Immature natural killer cell (primary cell): ENCODE measurements around the gene BTBD10. TPM values are rescaled to one million over a fixed set of nuclear protein-coding genes. Genes with fewer than 3 reads are reported as not detected.
"Not testable (repeated sequence)": the region's sequence is repeated elsewhere in the genome, so short reads cannot be mapped to it uniquely, and the experiment has no call there.

ENCODE experiments used
- DNase-seq, 3 donors: peaks; one replicate each; pipeline ENCODE4 v3.0.0; 2022; ENCODE audit warnings: mixed read lengths in 1 of 3
- H3K27ac Mint-ChIP-seq, 6 donors: one replicate each; pipeline ENCODE4 v1.8.0; 2020; ENCODE audit warnings: mixed read lengths in 6 of 6, mild to moderate bottlenecking in 5 of 6, inconsistent platforms in 4 of 6, moderate library complexity in 3 of 6
- H3K27me3 Mint-ChIP-seq, 3 donors: one replicate each; pipeline ENCODE4 v1.8.0; 2020 to 2021; ENCODE audit warnings: low read depth in 3 of 3, mild to moderate bottlenecking in 3 of 3, mixed read lengths in 3 of 3, moderate library complexity in 3 of 3, inconsistent platforms in 1 of 3
- H3K36me3 Mint-ChIP-seq, 3 donors: one replicate each; pipeline ENCODE4 v1.8.0; 2020; ENCODE audit warnings: mixed read lengths in 3 of 3, inconsistent platforms in 2 of 3, mild to moderate bottlenecking in 2 of 3
- H3K4me1 Mint-ChIP-seq, 2 donors: one replicate each; pipeline ENCODE4 v1.8.0; 2020; ENCODE audit warnings: inconsistent platforms in 2 of 2, mild to moderate bottlenecking in 2 of 2, mixed read lengths in 2 of 2, moderate library complexity in 1 of 2
- H3K4me3 Mint-ChIP-seq, 5 donors: one replicate each; pipeline ENCODE4 v1.8.0; 2020; ENCODE audit warnings: mild to moderate bottlenecking in 5 of 5, mixed read lengths in 5 of 5, inconsistent platforms in 3 of 5, moderate library complexity in 3 of 5
- H3K9me3 Mint-ChIP-seq, 6 donors: one replicate each; pipeline ENCODE4 v1.8.0; 2020; ENCODE audit warnings: mild to moderate bottlenecking in 6 of 6, mixed read lengths in 6 of 6, inconsistent platforms in 4 of 6, moderate library complexity in 3 of 6
- polyA plus RNA-seq, 3 donors: library from polyadenylated mRNA; unstranded; fragments of 300-500 nt; fragmentation: Illumina TruSeq; gene quantifications; one replicate each; pipeline ENCODE4 v1.2.3, GENCODE V29; 2021

BTBD10 gene
- polyA plus RNA-seq, 3 donors from 2014 or later: 10.3 to 18.9 (median 17.8) TPM

- Mint-ChIP-seq H3K9me3 (no peaks in the 10 kb centered on the region), H3K27me3 (peaks cover 0 to 4% (median 2%) of the 10 kb centered on the region in 3 donors), H3K4me1 (peaks cover 40 to 52% of the 10 kb centered on the region in 2 donors), H3K4me3 (peak overlapping the region; percentile 97 to 100 (median 99)), H3K36me3 (no peaks in the 10 kb centered on the region), H3K27ac (peak overlapping the region; percentile 95 to 98 (median 96))
- no peak for DNase-seq
Measured at GRCh38 chr11:13463779-13464290, 813 bp upstream of the BTBD10 start.

- H3K27ac Mint-ChIP-seq: peak overlapping the region; percentile 95 to 98 (median 96)
- DNase-seq: peak in 1 of 3 donors; percentile 48
- H3K36me3 Mint-ChIP-seq: no peaks in the 10 kb centered on the region
- H3K4me1 Mint-ChIP-seq: peaks cover 40 to 64% of the 10 kb centered on the region in 2 donors
- peaks cover 0 to 4% (median 2%) of the 10 kb centered on the region in 3 donors for H3K27me3 Mint-ChIP-seq
- peak overlapping the region; percentile 97 to 100 (median 99) for H3K4me3 Mint-ChIP-seq
- no peaks in the 10 kb centered on the region for H3K9me3 Mint-ChIP-seq
Measured at GRCh38 chr11:13462311-13462900, 616 bp downstream of the BTBD10 start.

- no peak for DNase-seq
- peaks cover 0 to 4% (median 0%) of the 10 kb centered on the region in 3 donors for H3K27me3 Mint-ChIP-seq
- peak overlapping the region in 2 of 6 donors; percentile 8 to 96 for H3K27ac Mint-ChIP-seq
- H3K4me1 Mint-ChIP-seq: peaks cover 40 to 68% of the 10 kb centered on the region in 2 donors
- H3K9me3 Mint-ChIP-seq: no peaks in the 10 kb centered on the region
- no peaks in the 10 kb centered on the region for H3K36me3 Mint-ChIP-seq
- peak overlapping the region; percentile 97 to 100 (median 99) for H3K4me3 Mint-ChIP-seq
Measured at GRCh38 chr11:13461291-13461690, 1.7 kb downstream of the BTBD10 start.

GRCh38 chr11:13450832-13451397 is 12.1 kb downstream of the BTBD10 start:
- no peaks in the 10 kb centered on the region for H3K27me3 Mint-ChIP-seq
- H3K4me1 Mint-ChIP-seq: peaks cover 50 to 77% of the 10 kb centered on the region in 2 donors
- peak overlapping the region; percentile 38 to 89 (median 78) for H3K27ac Mint-ChIP-seq
- peak overlapping the region in 4 of 5 donors; percentile 10 to 36 (median 20) for H3K4me3 Mint-ChIP-seq
- peak in 2 of 3 donors; percentile 10 for DNase-seq
- no peaks in the 10 kb centered on the region for H3K36me3 Mint-ChIP-seq
- H3K9me3 Mint-ChIP-seq: no peaks in the 10 kb centered on the region

- Mint-ChIP-seq H3K27me3 (no peaks in the 10 kb centered on the region), H3K36me3 (no peaks in the 10 kb centered on the region), H3K4me1 (peaks cover 53 to 80% of the 10 kb centered on the region in 2 donors), H3K4me3 (no peak overlapping the region), H3K27ac (no peak overlapping the region), H3K9me3 (no peaks in the 10 kb centered on the region)
- no peak for DNase-seq
Measured at GRCh38 chr11:13449522-13449921, 13.5 kb downstream of the BTBD10 start.

GRCh38 chr11:13448876-13449275 is 14.1 kb downstream of the BTBD10 start:
- Mint-ChIP-seq H3K36me3 (no peaks in the 10 kb centered on the region), H3K27ac (peak overlapping the region in 4 of 6 donors; percentile 7 to 18 (median 11)), H3K4me1 (peaks cover 53 to 80% of the 10 kb centered on the region in 2 donors), H3K27me3 (no peaks in the 10 kb centered on the region), H3K4me3 (no peak overlapping the region), H3K9me3 (no peaks in the 10 kb centered on the region)
- DNase-seq: no peak

GRCh38 chr11:13446444-13446843 is 16.6 kb downstream of the BTBD10 start:
- Mint-ChIP-seq H3K9me3 (no peaks in the 10 kb centered on the region), H3K27me3 (no peaks in the 10 kb centered on the region), H3K4me1 (peaks cover 44 to 80% of the 10 kb centered on the region in 2 donors), H3K36me3 (no peaks in the 10 kb centered on the region), H3K4me3 (no peak overlapping the region), H3K27ac (no peak overlapping the region)
- no peak for DNase-seq

GRCh38 chr11:13445588-13445987 is 17.4 kb downstream of the BTBD10 start:
- H3K9me3 Mint-ChIP-seq: no peaks in the 10 kb centered on the region
- H3K36me3 Mint-ChIP-seq: no peaks in the 10 kb centered on the region
- H3K4me1 Mint-ChIP-seq: peaks cover 37 to 75% of the 10 kb centered on the region in 2 donors
- peak overlapping the region in 1 of 6 donors; percentile 22 for H3K27ac Mint-ChIP-seq
- no peak for DNase-seq
- H3K4me3 Mint-ChIP-seq: no peak overlapping the region
- no peaks in the 10 kb centered on the region for H3K27me3 Mint-ChIP-seq

- no peak for DNase-seq
- Mint-ChIP-seq H3K27me3 (no peaks in the 10 kb centered on the region), H3K36me3 (peaks cover 0 to 4% (median 4%) of the 10 kb centered on the region in 3 donors), H3K4me1 (peaks cover 39 to 72% of the 10 kb centered on the region in 2 donors), H3K9me3 (no peaks in the 10 kb centered on the region), H3K27ac (no peak overlapping the region), H3K4me3 (no peak overlapping the region)
Measured at GRCh38 chr11:13440100-13440855, 22.7 kb downstream of the BTBD10 start.

- H3K4me1 Mint-ChIP-seq: peaks cover 44 to 75% of the 10 kb centered on the region in 2 donors
- peaks cover 0 to 4% (median 4%) of the 10 kb centered on the region in 3 donors for H3K36me3 Mint-ChIP-seq
- H3K27ac Mint-ChIP-seq: no peak overlapping the region
- peaks cover 0 to 1% (median 0%) of the 10 kb centered on the region in 3 donors for H3K27me3 Mint-ChIP-seq
- no peak for DNase-seq
- H3K9me3 Mint-ChIP-seq: no peaks in the 10 kb centered on the region
- no peak overlapping the region for H3K4me3 Mint-ChIP-seq
Measured at GRCh38 chr11:13438291-13438690, 24.7 kb downstream of the BTBD10 start.

GRCh38 chr11:13436836-13437235 is 26.2 kb downstream of the BTBD10 start:
- not testable (repeated sequence) for H3K27me3 Mint-ChIP-seq, H3K36me3 Mint-ChIP-seq, H3K27ac Mint-ChIP-seq, H3K9me3 Mint-ChIP-seq, DNase-seq, H3K4me3 Mint-ChIP-seq
- peaks cover 49 to 68% of the 10 kb centered on the region in 2 donors for H3K4me1 Mint-ChIP-seq

GRCh38 chr11:13434247-13435205 is 28.5 kb downstream of the BTBD10 start:
- Mint-ChIP-seq H3K9me3 (no peaks in the 10 kb centered on the region), H3K27ac (peak overlapping the region in 5 of 6 donors; percentile 4 to 59 (median 32)), H3K36me3 (peaks cover 0 to 9% (median 4%) of the 10 kb centered on the region in 3 donors), H3K4me1 (peaks cover 51 to 72% of the 10 kb centered on the region in 2 donors), H3K27me3 (peaks cover 0 to 1% (median 0%) of the 10 kb centered on the region in 3 donors), H3K4me3 (no peak overlapping the region)
- DNase-seq: no peak

GRCh38 chr11:13433437-13433836 is 29.6 kb downstream of the BTBD10 start:
- no peak for DNase-seq
- peaks cover 48 to 68% of the 10 kb centered on the region in 2 donors for H3K4me1 Mint-ChIP-seq
- H3K9me3 Mint-ChIP-seq: peaks cover 0 to 4% (median 2%) of the 10 kb centered on the region in 6 donors
- H3K36me3 Mint-ChIP-seq: peaks cover 0 to 17% (median 10%) of the 10 kb centered on the region in 3 donors
- H3K27me3 Mint-ChIP-seq: peaks cover 0 to 1% (median 0%) of the 10 kb centered on the region in 3 donors
- peak overlapping the region in 3 of 6 donors; percentile 28 to 62 (median 41) for H3K27ac Mint-ChIP-seq
- H3K4me3 Mint-ChIP-seq: no peak overlapping the region
